ENCODE results near the gene C15orf39.

C15orf39 gene

GRCh38 chr15:75153565-75154276 is 48.0 kb upstream of the C15orf39 start:
- Histone ChIP-seq H3K9me3 (ENCODE audit: insufficient read depth, low read length) (no peaks in the 10 kb centered on the region), H3K27ac (ENCODE audit: low read depth, low read length) (no peak overlapping the region), H4K20me1 (ENCODE audit: low read depth, low read length) (no peaks in the 10 kb centered on the region), H3K36me3 (ENCODE audit: low read length) (no peaks in the 10 kb centered on the region), H3K9me2 (replicated peaks; ENCODE audit: insufficient read depth, low read length) (no peaks in the 10 kb centered on the region), H3F3A (ENCODE audit: insufficient read depth) (no peaks in the 10 kb centered on the region), H3K79me2 (ENCODE audit: insufficient read depth, low read length) (no peaks in the 10 kb centered on the region), H3K4me3 (ENCODE audit: insufficient read depth, low read length, poor library complexity, severe bottlenecking) (no peak overlapping the region), H3K27me3 (ENCODE audit: low read length) (no peaks in the 10 kb centered on the region), H3K4me2 (ENCODE audit: low read depth, low read length, poor library complexity, severe bottlenecking) (no peak overlapping the region), H2AFZ (ENCODE audit: low read depth, low read length, severe bottlenecking) (no peak overlapping the region), H3K9ac (ENCODE audit: low read length) (no peak overlapping the region)
- TF ChIP-seq CTCF (IDR thresholded peaks at IDR 0.05; ENCODE audit: insufficient read depth, low read length, poor library complexity, severe bottlenecking) (no peak), EZH2phosphoT487 (conservative IDR thresholded peaks at IDR 0.05; ENCODE audit: low read length) (no peak)

GRCh38 chr15:75154461-75155062 is 47.1 kb upstream of the C15orf39 start:
- Histone ChIP-seq H3K9me3 (ENCODE audit: insufficient read depth, low read length) (no peaks in the 10 kb centered on the region), H3F3A (ENCODE audit: insufficient read depth) (no peaks in the 10 kb centered on the region), H3K9ac (ENCODE audit: low read length) (no peak overlapping the region), H3K4me3 (ENCODE audit: insufficient read depth, low read length, poor library complexity, severe bottlenecking) (no peak overlapping the region), H3K27me3 (ENCODE audit: low read length) (no peaks in the 10 kb centered on the region), H2AFZ (ENCODE audit: low read depth, low read length, severe bottlenecking) (no peak overlapping the region), H3K9me2 (replicated peaks; ENCODE audit: insufficient read depth, low read length) (no peaks in the 10 kb centered on the region), H3K36me3 (ENCODE audit: low read length) (no peaks in the 10 kb centered on the region), H3K79me2 (ENCODE audit: insufficient read depth, low read length) (no peaks in the 10 kb centered on the region), H3K27ac (ENCODE audit: low read depth, low read length) (no peak overlapping the region), H4K20me1 (ENCODE audit: low read depth, low read length) (no peaks in the 10 kb centered on the region), H3K4me2 (ENCODE audit: low read depth, low read length, poor library complexity, severe bottlenecking) (no peak overlapping the region)
- no peak for TF ChIP-seq EZH2phosphoT487 (conservative IDR thresholded peaks at IDR 0.05; ENCODE audit: low read length)
- no peak for TF ChIP-seq CTCF (IDR thresholded peaks at IDR 0.05; ENCODE audit: insufficient read depth, low read length, poor library complexity, severe bottlenecking)

GRCh38 chr15:75156326-75157215 is 45.1 kb upstream of the C15orf39 start:
- no peaks in the 10 kb centered on the region for H3K9me2 ChIP-seq (replicated peaks; ENCODE audit: insufficient read depth, low read length)
- no peaks in the 10 kb centered on the region for H3K79me2 ChIP-seq (ENCODE audit: insufficient read depth, low read length)
- H3K9me3 ChIP-seq (ENCODE audit: insufficient read depth, low read length), result no peaks in the 10 kb centered on the region
- H3K27me3 ChIP-seq (ENCODE audit: low read length), result no peaks in the 10 kb centered on the region
- H4K20me1 ChIP-seq (ENCODE audit: low read depth, low read length), result no peaks in the 10 kb centered on the region
- no peak overlapping the region for H2AFZ ChIP-seq (ENCODE audit: low read depth, low read length, severe bottlenecking)
- H3K36me3 ChIP-seq (ENCODE audit: low read length), result no peaks in the 10 kb centered on the region
- H3K9ac ChIP-seq (ENCODE audit: low read length), result no peak overlapping the region
- no peak for TF ChIP-seq EZH2phosphoT487 (conservative IDR thresholded peaks at IDR 0.05; ENCODE audit: low read length)
- no peak for TF ChIP-seq CTCF (IDR thresholded peaks at IDR 0.05; ENCODE audit: insufficient read depth, low read length, poor library complexity, severe bottlenecking)
- H3K4me2 ChIP-seq (ENCODE audit: low read depth, low read length, poor library complexity, severe bottlenecking), result no peak overlapping the region
- no peak overlapping the region for H3K4me3 ChIP-seq (ENCODE audit: insufficient read depth, low read length, poor library complexity, severe bottlenecking)
- H3F3A ChIP-seq (ENCODE audit: insufficient read depth), result no peaks in the 10 kb centered on the region
- no peak overlapping the region for H3K27ac ChIP-seq (ENCODE audit: low read depth, low read length)

Measured in SU-DHL-6 (cell line).